K562 (cell line): ENCODE measurements around the gene ATP1A2. TPM values are rescaled to one million over a fixed set of nuclear protein-coding genes. Genes with fewer than 3 reads are reported as not detected.
A peak's percentile ranks its signal among the peaks of the same experiment; 100 is the strongest.

Source experiments
- ATAC-seq: fragments of 200-7000 bp; cut with Tn5 transposase; 3 replicates; pipeline ENCODE4 v1.9.1; 2020; ENCODE audit warnings: moderate library complexity
- BruUV-seq: library from RNA; stranded (reverse); fragments of 400-500 nt; replicated peaks from 2 replicates; lab custom pipeline; 2021; lab: Mats Ljungman, UMichigan
- CTCF ChIA-PET: fragments of 300-600 bp; formaldehyde crosslinking; extraction: SDS; loops from one replicate; lab custom pipeline; 2021; ENCODE audit warnings: low intra/inter-chr PET ratio; lab: Yijun Ruan, JAX
- POLR2A ChIA-PET: fragments of 300-600, 350-650 bp; sonication (Branson Sonifier 250); formaldehyde crosslinking; extraction: SDS; loops from one replicate; lab custom pipeline; 2021; ENCODE audit warnings: antibody characterized with exemption, inconsistent platforms; lab: Yijun Ruan, JAX
- DNase-seq, 4 experiments: peaks; one replicate each; pipeline versions ENCODE4 v3.0.0 to v3.0.0-alpha.2; 2011 to 2018; ENCODE audit warnings: low spot score in 3 of 4, mixed read lengths in 3 of 4; ENCODE audit errors: extremely low read depth in 1 of 4
- FAIRE-seq: peaks from 2 replicates; lab custom pipeline; 2011; peaks lifted over from hg19 to GRCh38; lab: Jason Lieb, UNC
- H2AFZ ChIP-seq: 2 replicates; pipeline ENCODE4 v1.6.0; 2011; ENCODE audit warnings: low read depth, low read length, control low read depth, inconsistent platforms
- H3K27ac ChIP-seq: fragments of 200-600 bp; 3 replicates; pipeline ENCODE4 v1.8.0; 2011; ENCODE audit warnings: low read depth, mild to moderate bottlenecking, control low read depth, inconsistent platforms, low read length, moderate library complexity, mixed read lengths; ENCODE audit errors: extremely low read depth
- H3K27me3 ChIP-seq, 2 experiments: fragments of 300-600 bp in 1 of 2; 2 replicates in 1 of 2; 3 replicates in 1 of 2; pipeline versions ENCODE4 v1.6.0 to v1.8.0; 2011; ENCODE audit warnings: inconsistent platforms in 2 of 2, low read length in 2 of 2, mild to moderate bottlenecking in 1 of 2, mixed read lengths in 1 of 2, moderate library complexity in 1 of 2; ENCODE audit not compliant: control insufficient read depth in 2 of 2, insufficient read depth in 2 of 2
- H3K36me3 ChIP-seq: fragments of 300-600 bp; 3 replicates; pipeline ENCODE4 v1.8.0; 2011; ENCODE audit warnings: mild to moderate bottlenecking, low read length, inconsistent platforms; ENCODE audit not compliant: control insufficient read depth, insufficient read depth
- H3K4me1 ChIP-seq, 2 experiments: fragments of 200-600 bp in 1 of 2; replicated peaks in 1 of 2; 2 replicates in 1 of 2; 3 replicates in 1 of 2; pipeline versions ENCODE4 v1.5.1 to v1.8.0; 2011; ENCODE audit warnings: inconsistent platforms in 2 of 2, low read length in 2 of 2, mild to moderate bottlenecking in 1 of 2, mixed read lengths in 1 of 2, moderate library complexity in 1 of 2; ENCODE audit not compliant: control insufficient read depth in 2 of 2, insufficient read depth in 2 of 2
- H3K4me2 ChIP-seq: 2 replicates; pipeline ENCODE4 v1.6.1; 2011; ENCODE audit warnings: low read length, control low read depth, inconsistent platforms, mixed read lengths; ENCODE audit not compliant: insufficient read depth
- H3K4me3 ChIP-seq: fragments of 200-600 bp; sonication (generic), shearing (Covaris generic); 2 replicates; pipeline ENCODE4 v1.5.1; 2016; ENCODE audit warnings: control low read depth, inconsistent platforms
- H3K79me2 ChIP-seq: fragments of 200-600 bp; 3 replicates; pipeline ENCODE4 v1.8.0; 2011; ENCODE audit warnings: low read length, inconsistent platforms; ENCODE audit not compliant: control insufficient read depth, insufficient read depth
- H3K9ac ChIP-seq, 2 experiments: 2 replicates each; pipeline versions ENCODE4 v1.6.0 to v1.6.1; 2011; ENCODE audit warnings: low read depth in 2 of 2, low read length in 2 of 2, control low read depth in 1 of 2, inconsistent platforms in 1 of 2, mild to moderate bottlenecking in 1 of 2, mixed read lengths in 1 of 2; ENCODE audit not compliant: insufficient read depth in 1 of 2
- H3K9me1 ChIP-seq: one replicate; pipeline ENCODE4 v1.6.0; 2011; ENCODE audit warnings: inconsistent platforms, mild to moderate bottlenecking, low read length, moderate library complexity; ENCODE audit not compliant: control insufficient read depth, insufficient read depth
- H3K9me3 ChIP-seq: replicated peaks from 2 replicates; pipeline ENCODE4 v1.5.1; 2011; ENCODE audit warnings: low read depth, low read length, inconsistent platforms; ENCODE audit not compliant: control insufficient read depth, insufficient read depth
- H4K20me1 ChIP-seq: replicated peaks from 2 replicates; pipeline ENCODE4 v1.6.1; 2011; ENCODE audit warnings: low read length, inconsistent platforms, mixed read lengths; ENCODE audit not compliant: control insufficient read depth, insufficient read depth
- CEBPB ChIP-seq: fragments of 450-650 bp; IDR thresholded peaks from 2 replicates; pipeline ENCODE4 v1.6.1; 2016; ENCODE audit warnings: missing genetic modification characterization, missing compliant biosample characterization
- NR2F6 ChIP-seq: fragments of 450-650 bp; formaldehyde crosslinking; IDR thresholded peaks from 2 replicates; pipeline ENCODE4 v1.4.0; 2020; ENCODE audit warnings: mild to moderate bottlenecking
- RAD21 ChIP-seq, 2 experiments: fragments of 250-450 bp in 1 of 2; fragments of 450-650 bp in 1 of 2; sonication (Bioruptor Pico) in 1 of 2; formaldehyde crosslinking in 1 of 2; IDR thresholded peaks in 1 of 2; conservative IDR thresholded peaks in 1 of 2; 2 replicates each; pipeline versions ENCODE4 v1.4.0 to v1.8.0; 2020 to 2022; ENCODE audit warnings: mild to moderate bottlenecking in 2 of 2, moderate library complexity in 1 of 2
- RBM39 ChIP-seq: fragments of 200-400 bp; formaldehyde crosslinking; optimal IDR thresholded peaks from 2 replicates; pipeline ENCODE3; 2018; ENCODE audit warnings: low read depth, low read length
- SIN3B ChIP-seq: fragments of 450-650 bp; IDR thresholded peaks from 2 replicates; pipeline ENCODE4 v1.6.1; 2017; ENCODE audit warnings: low read depth, mild to moderate bottlenecking, moderate library complexity
- SMARCA5 ChIP-seq: fragments of 450-650 bp; IDR thresholded peaks from 2 replicates; pipeline ENCODE4 v1.6.1; 2016
- SMC3 ChIP-seq: conservative IDR thresholded peaks from 2 replicates; pipeline ENCODE4 v1.6.1; 2011; ENCODE audit warnings: low read depth, low read length, improper control_type of control experiment; ENCODE audit not compliant: insufficient read depth
- STAG1 ChIP-seq: sonication (generic); formaldehyde crosslinking; IDR thresholded peaks from 2 replicates; pipeline ENCODE4 v1.5.0; 2020; ENCODE audit warnings: missing genetic modification reagents, borderline replicate concordance
- TARDBP ChIP-seq: fragments of 450-650 bp; IDR thresholded peaks from 2 replicates; pipeline ENCODE4 v1.6.1; 2016
- WGBS: fragments of 100-300 bp; shearing (Covaris generic); methylation state at CpG from one replicate; pipeline ENCODE4 v1.1.6; 2016; ENCODE audit warnings: low coverage, mixed read lengths; ENCODE audit not compliant: insufficient coverage; ENCODE audit errors: missing lambda C conversion rate; 5-methylcytosine and 5-hydroxymethylcytosine counted together
- in situ Hi-C: fragments of 300-500 bp; cut with MboI; formaldehyde crosslinking; loops from 4 replicates; pipeline ENCODE4 v1.15.0; 2018; ENCODE audit warnings: inconsistent platforms, mixed read lengths
- intact Hi-C: fragments of 100-400 bp; cut with micrococcal nuclease; formaldehyde crosslinking; loops from 2 replicates; pipeline ENCODE4 v1.14.2; 2022
- polyA plus RNA-seq, 8 experiments: library from polyadenylated mRNA; depleted of rRNA in 4 of 8; stranded (reverse) in 5 of 8; unstranded in 3 of 8; fragments of >200 nt; fragmentation: Nextera tagmentation in 2 of 8; fragmentation: Illumina TruSeq in 1 of 8; extraction: Ambion mirVana in 2 of 8; extraction: Trizol in 1 of 8; gene quantifications; 2 replicates each; pipeline versions ENCODE4 v1.2.1 to v1.2.3, GENCODE V29; 2011 to 2014; ENCODE audit warnings: inconsistent platforms in 1 of 8, missing spikeins in 1 of 8
- total RNA-seq, 7 experiments: library from RNA; depleted of rRNA in 6 of 7; stranded (reverse); fragments of >200 nt in 6 of 7; fragmentation: Illumina TruSeq in 2 of 7; extraction: Trizol in 2 of 7; gene quantifications; 2 replicates each; pipeline versions ENCODE4 v1.2.1 to v1.2.3, GENCODE V29; 2011 to 2021; ENCODE audit warnings: low replicate concordance in 1 of 7
- TF ChIP-seq, protein P1 (sequence below), 2 experiments: fragments of 450-650 bp; formaldehyde crosslinking in 1 of 2; IDR thresholded peaks; 2 replicates each; pipeline versions ENCODE4 v1.4.0 to v1.6.1; 2014 to 2020; ENCODE audit warnings: mild to moderate bottlenecking in 2 of 2, borderline replicate concordance in 1 of 2, low read depth in 1 of 2
- TF ChIP-seq, protein P2 (sequence below), 3 experiments: IDR thresholded peaks in 2 of 3; conservative IDR thresholded peaks in 1 of 3; 2 replicates each; pipeline ENCODE4 v1.5.1; 2011 to 2012; ENCODE audit warnings: low read length in 3 of 3, mild to moderate bottlenecking in 3 of 3, control low read depth in 2 of 3, improper control_type of control experiment in 1 of 3, inconsistent platforms in 1 of 3, low read depth in 1 of 3, mixed read lengths in 1 of 3, moderate library complexity in 1 of 3; ENCODE audit not compliant: insufficient read depth in 2 of 3

ATP1A2 gene
- total and polyA plus RNA-seq, 9 of the 15 experiments (the other 6 are each of a cell fraction or from before 2014, with no cell fraction given), result 0.04 to 0.11 (median 0.09) TPM; not detected in 6

DNA sequence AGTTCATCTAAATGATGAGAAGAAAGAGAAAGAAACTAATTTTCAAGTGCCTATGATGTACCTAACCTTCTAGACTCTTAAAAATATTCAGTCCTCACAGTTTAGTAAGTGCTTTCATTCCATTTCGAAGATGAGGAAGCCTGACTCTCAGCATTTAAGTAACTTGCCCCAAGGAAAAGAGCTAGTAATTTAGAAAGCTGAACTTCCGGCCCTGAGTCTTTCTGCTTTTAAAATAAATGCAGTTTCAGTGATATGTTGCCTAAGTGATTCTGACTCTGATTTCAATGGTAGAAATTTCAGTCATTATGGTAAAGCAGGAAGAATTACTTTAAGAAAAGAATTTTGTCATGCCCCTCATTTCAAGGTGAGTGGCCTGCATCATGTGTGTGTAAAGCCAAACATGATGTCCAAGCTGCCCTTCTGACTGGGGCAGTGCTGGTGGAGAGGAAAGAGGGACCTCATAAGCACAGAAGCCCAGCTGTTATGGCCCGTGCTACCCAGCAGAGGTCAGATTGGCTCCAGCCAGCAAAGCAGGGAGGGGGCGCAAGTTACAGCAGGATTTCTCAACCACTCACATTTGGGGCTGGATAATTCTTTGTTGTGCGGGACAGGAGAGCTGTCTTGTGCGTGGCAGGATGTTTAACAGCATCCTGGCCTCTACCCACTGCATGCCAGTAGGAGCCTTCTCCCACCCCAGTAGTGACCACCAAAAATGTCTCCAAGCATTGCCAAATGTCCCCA, 46.6 kb downstream of the ATP1A2 start:
- WGBS, result 2% methylated on average over 6 of the region's 6 CpGs
- ChIA-PET POLR2A (interaction anchor here (0.7 kb wide), 1 partner anchor 107 kb away, joined by 3 read pairs; no protein-coding TSS in a partner anchor), CTCF (interaction anchor here (0.7 to 1.0 kb wide), 2 partner anchors 214 to 215 kb away, joined by 3 to 4 read pairs; no protein-coding TSS in a partner anchor)
- peaks cover 0 to 9% of the 10 kb centered on the region in 2 experiments; a peak in 3 of 5 replicates for H3K4me1 ChIP-seq
- H3K27me3 ChIP-seq, result peaks cover 9 to 34% of the 10 kb centered on the region in 2 experiments; a peak in 4 of 5 replicates
- no peaks in the 10 kb centered on the region for H3K9me1 ChIP-seq
- no TSS peak for BruUV-seq
- DNase-seq (peak in 3 of 4 experiments; percentile 24 to 45 (median 33)), ATAC-seq (peak; percentile 92), FAIRE-seq (peak; percentile 73)
- H3K4me2 ChIP-seq, result no peak overlapping the region
- H3K4me3 ChIP-seq, result no peak overlapping the region
- no peaks in the 10 kb centered on the region for H3K36me3 ChIP-seq
- intact Hi-C loops, result loop anchor here (2.0 to 5.0 kb wide), 2 partner anchors 115 to 215 kb away; no protein-coding TSS in a partner anchor
- H4K20me1 ChIP-seq, result no peaks in the 10 kb centered on the region
- H2AFZ ChIP-seq, result no peak overlapping the region
- H3K9me3 ChIP-seq, result no peaks in the 10 kb centered on the region
- H3K9ac ChIP-seq, result no peak overlapping the region
- in situ Hi-C loops, result no loop called here
- no peak overlapping the region for H3K27ac ChIP-seq
- no peaks in the 10 kb centered on the region for H3K79me2 ChIP-seq
- TF ChIP-seq NR2F6 (CRISPR knock-in tag), result no peak
- TF ChIP-seq SMARCA5, result no peak
- peak; percentile 30; the same call in 1 of the 2 replicates for TF ChIP-seq STAG1 (CRISPR knock-in tag)
- TF ChIP-seq CEBPB (tag), result peak; percentile 39; the same call in 1 of the 2 replicates
- TF ChIP-seq, protein P1, sequence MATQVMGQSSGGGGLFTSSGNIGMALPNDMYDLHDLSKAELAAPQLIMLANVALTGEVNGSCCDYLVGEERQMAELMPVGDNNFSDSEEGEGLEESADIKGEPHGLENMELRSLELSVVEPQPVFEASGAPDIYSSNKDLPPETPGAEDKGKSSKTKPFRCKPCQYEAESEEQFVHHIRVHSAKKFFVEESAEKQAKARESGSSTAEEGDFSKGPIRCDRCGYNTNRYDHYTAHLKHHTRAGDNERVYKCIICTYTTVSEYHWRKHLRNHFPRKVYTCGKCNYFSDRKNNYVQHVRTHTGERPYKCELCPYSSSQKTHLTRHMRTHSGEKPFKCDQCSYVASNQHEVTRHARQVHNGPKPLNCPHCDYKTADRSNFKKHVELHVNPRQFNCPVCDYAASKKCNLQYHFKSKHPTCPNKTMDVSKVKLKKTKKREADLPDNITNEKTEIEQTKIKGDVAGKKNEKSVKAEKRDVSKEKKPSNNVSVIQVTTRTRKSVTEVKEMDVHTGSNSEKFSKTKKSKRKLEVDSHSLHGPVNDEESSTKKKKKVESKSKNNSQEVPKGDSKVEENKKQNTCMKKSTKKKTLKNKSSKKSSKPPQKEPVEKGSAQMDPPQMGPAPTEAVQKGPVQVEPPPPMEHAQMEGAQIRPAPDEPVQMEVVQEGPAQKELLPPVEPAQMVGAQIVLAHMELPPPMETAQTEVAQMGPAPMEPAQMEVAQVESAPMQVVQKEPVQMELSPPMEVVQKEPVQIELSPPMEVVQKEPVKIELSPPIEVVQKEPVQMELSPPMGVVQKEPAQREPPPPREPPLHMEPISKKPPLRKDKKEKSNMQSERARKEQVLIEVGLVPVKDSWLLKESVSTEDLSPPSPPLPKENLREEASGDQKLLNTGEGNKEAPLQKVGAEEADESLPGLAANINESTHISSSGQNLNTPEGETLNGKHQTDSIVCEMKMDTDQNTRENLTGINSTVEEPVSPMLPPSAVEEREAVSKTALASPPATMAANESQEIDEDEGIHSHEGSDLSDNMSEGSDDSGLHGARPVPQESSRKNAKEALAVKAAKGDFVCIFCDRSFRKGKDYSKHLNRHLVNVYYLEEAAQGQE (IDR thresholded peaks at IDR 0.05; ENCODE audit: borderline replicate concordance), result peak; percentile 43; the same call in 1 of the 2 replicates
- TF ChIP-seq, protein P1 (CRISPR knock-in tag; IDR thresholded peaks at IDR 0.05; ENCODE audit: low read depth), result no peak
- no peak for TF ChIP-seq TARDBP
- TF ChIP-seq RBM39, result no peak
- peak; percentile 14 to 62; a peak in 2 of 4 replicates for TF ChIP-seq RAD21 (CRISPR knock-in tag; conservative IDR thresholded peaks at IDR 0.05 in 1 of 2, IDR thresholded peaks at IDR 0.05 in 1 of 2)
- TF ChIP-seq, protein P2, sequence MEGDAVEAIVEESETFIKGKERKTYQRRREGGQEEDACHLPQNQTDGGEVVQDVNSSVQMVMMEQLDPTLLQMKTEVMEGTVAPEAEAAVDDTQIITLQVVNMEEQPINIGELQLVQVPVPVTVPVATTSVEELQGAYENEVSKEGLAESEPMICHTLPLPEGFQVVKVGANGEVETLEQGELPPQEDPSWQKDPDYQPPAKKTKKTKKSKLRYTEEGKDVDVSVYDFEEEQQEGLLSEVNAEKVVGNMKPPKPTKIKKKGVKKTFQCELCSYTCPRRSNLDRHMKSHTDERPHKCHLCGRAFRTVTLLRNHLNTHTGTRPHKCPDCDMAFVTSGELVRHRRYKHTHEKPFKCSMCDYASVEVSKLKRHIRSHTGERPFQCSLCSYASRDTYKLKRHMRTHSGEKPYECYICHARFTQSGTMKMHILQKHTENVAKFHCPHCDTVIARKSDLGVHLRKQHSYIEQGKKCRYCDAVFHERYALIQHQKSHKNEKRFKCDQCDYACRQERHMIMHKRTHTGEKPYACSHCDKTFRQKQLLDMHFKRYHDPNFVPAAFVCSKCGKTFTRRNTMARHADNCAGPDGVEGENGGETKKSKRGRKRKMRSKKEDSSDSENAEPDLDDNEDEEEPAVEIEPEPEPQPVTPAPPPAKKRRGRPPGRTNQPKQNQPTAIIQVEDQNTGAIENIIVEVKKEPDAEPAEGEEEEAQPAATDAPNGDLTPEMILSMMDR (IDR thresholded peaks at IDR 0.05 in 2 of 3, conservative IDR thresholded peaks at IDR 0.05 in 1 of 3; ENCODE audit: insufficient read depth in 2 of 3, low read depth in 1 of 3, low read length in 3 of 3), result peak; percentile 55 to 89 (median 68)
- TF ChIP-seq SMC3, result peak; percentile 45; the same call in 1 of the 2 replicates
- no peak for TF ChIP-seq SIN3B
